ENCODE measurements around the gene CLIP2.

CLIP2 gene

GRCh38 chr7:74275401-74275881, 13.8 kb upstream of the CLIP2 start:
- TF ChIP-seq EP300 (IDR thresholded peaks at IDR 0.05; ENCODE audit: borderline replicate concordance), result no peak
- peak; percentile 69 for TF ChIP-seq RAD21 (IDR thresholded peaks at IDR 0.05; ENCODE audit: low read depth)

- TF ChIP-seq TEAD4 (IDR thresholded peaks at IDR 0.05), result no peak
- no peak for TF ChIP-seq YY1 (IDR thresholded peaks at IDR 0.05; ENCODE audit: low read depth)
- TF ChIP-seq CEBPB (IDR thresholded peaks at IDR 0.05), result no peak
- TF ChIP-seq MAX (IDR thresholded peaks at IDR 0.05), result no peak
- TF ChIP-seq USF1 (IDR thresholded peaks at IDR 0.05), result no peak
- no peak for TF ChIP-seq NFIC (IDR thresholded peaks at IDR 0.05)
- TF ChIP-seq EP300 (IDR thresholded peaks at IDR 0.05; ENCODE audit: borderline replicate concordance), result no peak
- TF ChIP-seq FOXM1 (IDR thresholded peaks at IDR 0.05; ENCODE audit: borderline replicate concordance, low read depth), result no peak
- TF ChIP-seq EGR1 (IDR thresholded peaks at IDR 0.05), result no peak
- no peak for TF ChIP-seq TCF12 (IDR thresholded peaks at IDR 0.05; ENCODE audit: low read depth)
- no peak for TF ChIP-seq CREB1 (IDR thresholded peaks at IDR 0.05; ENCODE audit: low read depth)
- TF ChIP-seq REST (IDR thresholded peaks at IDR 0.05; ENCODE audit: low read depth), result no peak
- TF ChIP-seq RAD21 (IDR thresholded peaks at IDR 0.05; ENCODE audit: low read depth), result no peak
- TF ChIP-seq TAF1 (IDR thresholded peaks at IDR 0.05; ENCODE audit: low read depth), result no peak
- no peak for TF ChIP-seq ZBTB7A (IDR thresholded peaks at IDR 0.05; ENCODE audit: low read depth)
Observed at GRCh38 chr7:74277636-74278035, 11.6 kb upstream of the CLIP2 start.

GRCh38 chr7:74280985-74281384, 8.2 kb upstream of the CLIP2 start:
- TF ChIP-seq YY1 (IDR thresholded peaks at IDR 0.05; ENCODE audit: low read depth) (no peak), NFIC (IDR thresholded peaks at IDR 0.05) (no peak), TCF12 (IDR thresholded peaks at IDR 0.05; ENCODE audit: low read depth) (no peak)

- no peak for TF ChIP-seq REST (IDR thresholded peaks at IDR 0.05; ENCODE audit: low read depth)
- peak; percentile 25; the same call in 1 of the 2 replicates for TF ChIP-seq TEAD4 (IDR thresholded peaks at IDR 0.05)
Observed at GRCh38 chr7:74282748-74283459, 6.3 kb upstream of the CLIP2 start.

GRCh38 chr7:74283858-74284447, 5.3 kb upstream of the CLIP2 start:
- TF ChIP-seq MAX (IDR thresholded peaks at IDR 0.05) (no peak), CEBPB (IDR thresholded peaks at IDR 0.05) (no peak), TEAD4 (IDR thresholded peaks at IDR 0.05) (no peak)

GRCh38 chr7:74284781-74285259, 4.4 kb upstream of the CLIP2 start:
- no peak for TF ChIP-seq RAD21 (IDR thresholded peaks at IDR 0.05; ENCODE audit: low read depth)
- TF ChIP-seq TEAD4 (IDR thresholded peaks at IDR 0.05), result no peak
- no peak for TF ChIP-seq CREB1 (IDR thresholded peaks at IDR 0.05; ENCODE audit: low read depth)
- TF ChIP-seq TAF1 (IDR thresholded peaks at IDR 0.05; ENCODE audit: low read depth), result no peak
- no peak for TF ChIP-seq FOXM1 (IDR thresholded peaks at IDR 0.05; ENCODE audit: borderline replicate concordance, low read depth)
- no peak for TF ChIP-seq YY1 (IDR thresholded peaks at IDR 0.05; ENCODE audit: low read depth)
- no peak for TF ChIP-seq CEBPB (IDR thresholded peaks at IDR 0.05)
- TF ChIP-seq TCF12 (IDR thresholded peaks at IDR 0.05; ENCODE audit: low read depth), result no peak
- no peak for TF ChIP-seq EP300 (IDR thresholded peaks at IDR 0.05; ENCODE audit: borderline replicate concordance)
- no peak for TF ChIP-seq REST (IDR thresholded peaks at IDR 0.05; ENCODE audit: low read depth)
- TF ChIP-seq EGR1 (IDR thresholded peaks at IDR 0.05), result no peak
- TF ChIP-seq NFIC (IDR thresholded peaks at IDR 0.05), result no peak
- no peak for TF ChIP-seq USF1 (IDR thresholded peaks at IDR 0.05)
- no peak for TF ChIP-seq MAX (IDR thresholded peaks at IDR 0.05)
